ENCODE data around the gene NCKAP1. TPM values are rescaled to one million over a fixed set of nuclear protein-coding genes. Genes with fewer than 3 reads are reported as not detected.

Gene NCKAP1
- total and polyA plus RNA-seq, 10 donors, result 8.9 to 62.5 (median 49.3) TPM

DNA sequence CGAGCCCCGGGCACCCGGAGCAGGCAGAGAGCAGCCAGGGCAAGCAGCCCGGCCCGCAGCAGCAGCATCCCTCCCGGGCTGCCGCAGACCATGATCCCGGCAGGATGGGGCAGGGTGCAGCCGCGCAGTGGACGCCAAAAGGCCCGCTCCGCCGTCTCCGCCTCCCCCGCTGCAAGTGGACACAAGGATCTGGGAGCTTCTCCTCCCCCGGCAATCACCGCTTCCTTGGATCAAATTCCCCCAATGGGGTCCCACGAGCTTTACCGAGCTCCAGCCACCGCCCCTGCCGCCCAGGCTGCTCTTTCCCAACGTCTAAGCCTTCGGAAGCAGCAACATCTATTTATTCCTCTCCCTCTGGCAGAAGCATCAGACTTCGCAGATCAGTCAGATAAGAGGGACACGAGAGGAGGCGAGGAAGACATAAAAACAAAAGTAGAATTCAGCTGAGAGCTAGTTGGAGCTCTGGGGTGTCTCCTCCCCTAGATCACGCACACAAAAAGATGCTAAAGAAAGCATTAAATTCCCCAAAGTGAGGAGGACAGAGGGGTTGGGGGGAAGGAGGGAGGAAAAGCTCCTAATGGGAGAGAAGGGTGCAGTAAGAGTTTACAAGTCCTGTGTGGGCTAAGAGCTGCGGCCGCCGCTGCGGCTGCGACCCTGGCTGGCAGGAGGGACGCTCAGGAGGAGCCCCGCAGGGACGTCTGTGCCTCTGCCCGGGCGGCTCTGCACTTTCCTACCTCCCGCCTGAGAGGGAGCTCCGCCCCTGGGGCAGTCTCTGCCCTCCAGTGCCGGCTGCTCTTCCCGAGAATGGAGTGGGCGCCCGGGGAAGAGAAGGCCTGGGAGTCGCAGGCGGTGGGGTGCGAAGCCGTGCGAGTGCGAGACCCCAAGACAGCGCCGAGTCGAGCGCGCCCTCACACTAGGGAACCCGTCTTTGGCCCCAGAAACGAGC is 171.5 kb downstream of the NCKAP1 start, which contains the start of gene FRZB:
TSS of gene FRZB (minus strand) at position 177 of the 946 bp plus-strand sequence. CDS start at position 92, 85 bp downstream.
- Histone ChIP-seq H3K27me3 (replicated peaks in 1 of 7) (peaks cover 0 to 72% (median 22%) of the 10 kb centered on the region in 7 donors), H3K9me3 (no peaks in the 10 kb centered on the region), H3K36me3 (no peaks in the 10 kb centered on the region), H3K4me3 (peak within 1 kb of the TSS; percentile 30 to 68 (median 40)), H3K4me1 (peaks cover 5 to 26% (median 22%) of the 10 kb centered on the region in 6 donors), H3K27ac (peak within 1 kb of the TSS in 7 of 8 donors; percentile 67 to 80 (median 76))
- intact Hi-C loops (cut with DNase I; ENCODE audit: low total_unique reads), result no loop called here
- 3 to 4% (median 4%) methylated on average over 46 to 57 of the region's 57 CpGs for WGBS, 5 donors
- DNase-seq, result peak; percentile 79
- TF ChIP-seq, protein P1, sequence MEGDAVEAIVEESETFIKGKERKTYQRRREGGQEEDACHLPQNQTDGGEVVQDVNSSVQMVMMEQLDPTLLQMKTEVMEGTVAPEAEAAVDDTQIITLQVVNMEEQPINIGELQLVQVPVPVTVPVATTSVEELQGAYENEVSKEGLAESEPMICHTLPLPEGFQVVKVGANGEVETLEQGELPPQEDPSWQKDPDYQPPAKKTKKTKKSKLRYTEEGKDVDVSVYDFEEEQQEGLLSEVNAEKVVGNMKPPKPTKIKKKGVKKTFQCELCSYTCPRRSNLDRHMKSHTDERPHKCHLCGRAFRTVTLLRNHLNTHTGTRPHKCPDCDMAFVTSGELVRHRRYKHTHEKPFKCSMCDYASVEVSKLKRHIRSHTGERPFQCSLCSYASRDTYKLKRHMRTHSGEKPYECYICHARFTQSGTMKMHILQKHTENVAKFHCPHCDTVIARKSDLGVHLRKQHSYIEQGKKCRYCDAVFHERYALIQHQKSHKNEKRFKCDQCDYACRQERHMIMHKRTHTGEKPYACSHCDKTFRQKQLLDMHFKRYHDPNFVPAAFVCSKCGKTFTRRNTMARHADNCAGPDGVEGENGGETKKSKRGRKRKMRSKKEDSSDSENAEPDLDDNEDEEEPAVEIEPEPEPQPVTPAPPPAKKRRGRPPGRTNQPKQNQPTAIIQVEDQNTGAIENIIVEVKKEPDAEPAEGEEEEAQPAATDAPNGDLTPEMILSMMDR (IDR thresholded peaks at IDR 0.05 in 8 of 11, conservative IDR thresholded peaks at IDR 0.05 in 3 of 11), result no peak
- peak in 2 of 3 donors; percentile 16 to 72 for TF ChIP-seq POLR2AphosphoS5 (IDR thresholded peaks at IDR 0.05)

DNA sequence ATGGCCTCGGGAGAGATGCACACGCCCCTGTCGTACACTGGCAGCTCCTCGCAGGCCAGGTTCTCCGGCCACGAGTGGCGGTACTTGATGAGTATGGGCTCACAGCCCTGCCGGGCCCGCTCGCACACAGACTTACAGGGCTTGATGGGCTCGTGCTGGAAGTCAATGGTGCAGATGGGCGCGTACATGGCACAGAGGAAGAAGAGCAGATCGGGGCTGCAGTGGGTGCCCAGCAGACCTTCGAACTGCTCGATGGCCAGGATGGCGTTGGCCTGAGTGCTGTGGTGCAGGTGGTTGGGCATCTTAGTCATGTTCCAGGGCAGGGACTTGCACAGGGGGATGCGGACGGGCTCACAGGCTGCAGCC is 172.2 kb downstream of the NCKAP1 start:
- DNase-seq, result no peak
- 15 to 25% (median 19%) methylated on average over 10 to 19 of the region's 19 CpGs for WGBS, 5 donors
- intact Hi-C loops (cut with DNase I; ENCODE audit: low total_unique reads), result no loop called here
- H3K4me3 ChIP-seq, result peak overlapping the region; percentile 30 to 68 (median 40)
- H3K27me3 ChIP-seq (replicated peaks in 1 of 7), result peaks cover 0 to 67% (median 22%) of the 10 kb centered on the region in 7 donors
- peak overlapping the region in 7 of 8 donors; percentile 41 to 80 (median 76) for H3K27ac ChIP-seq
- H3K36me3 ChIP-seq, result no peaks in the 10 kb centered on the region
- no peaks in the 10 kb centered on the region for H3K9me3 ChIP-seq
- H3K4me1 ChIP-seq, result peaks cover 5 to 26% (median 22%) of the 10 kb centered on the region in 6 donors
- TF ChIP-seq POLR2A (IDR thresholded peaks at IDR 0.05) (no peak), POLR2AphosphoS5 (IDR thresholded peaks at IDR 0.05) (no peak)
- TF ChIP-seq, protein P1 (IDR thresholded peaks at IDR 0.05 in 8 of 11, conservative IDR thresholded peaks at IDR 0.05 in 3 of 11), result no peak

DNA sequence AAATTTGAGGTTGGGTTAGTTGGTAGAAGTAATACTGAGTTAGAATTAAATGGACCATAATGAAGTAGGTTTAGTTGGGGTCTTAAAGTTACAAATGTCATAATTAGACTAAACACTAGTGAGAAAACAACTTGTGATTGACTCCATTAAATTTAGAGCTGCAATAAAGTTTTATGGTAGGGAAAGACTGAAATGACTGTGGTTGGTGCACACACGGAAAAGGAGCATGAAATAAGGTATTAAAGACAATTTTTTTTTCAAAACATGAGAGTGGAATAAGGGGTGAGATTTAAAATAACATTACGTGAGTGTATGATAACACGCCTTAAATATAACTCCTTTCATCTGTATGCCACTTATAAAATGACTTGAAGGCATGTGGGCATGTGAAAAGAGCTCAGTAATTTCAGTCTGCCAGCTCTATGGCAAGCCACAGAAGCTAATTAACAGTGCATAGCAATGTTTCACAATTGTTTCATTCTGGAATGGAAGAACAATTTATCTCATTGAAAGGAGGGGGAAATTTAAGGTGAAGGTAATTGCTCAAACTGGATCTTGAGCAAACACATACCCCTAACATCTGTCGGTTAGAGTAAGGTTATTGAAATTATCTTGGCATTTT is 173.2 kb downstream of the NCKAP1 start:
- intact Hi-C loops (cut with DNase I; ENCODE audit: low total_unique reads), result no loop called here
- Histone ChIP-seq H3K27me3 (replicated peaks in 1 of 7) (peaks cover 0 to 58% (median 22%) of the 10 kb centered on the region in 7 donors), H3K36me3 (no peaks in the 10 kb centered on the region), H3K9me3 (no peaks in the 10 kb centered on the region), H3K4me1 (peaks cover 5 to 26% (median 22%) of the 10 kb centered on the region in 6 donors), H3K4me3 (peak overlapping the region in 6 of 8 donors; percentile 36 to 68 (median 42)), H3K27ac (peak overlapping the region in 1 of 8 donors; percentile 80)
- no peak for DNase-seq
- TF ChIP-seq, protein P1 (IDR thresholded peaks at IDR 0.05 in 8 of 11, conservative IDR thresholded peaks at IDR 0.05 in 3 of 11), result no peak
- TF ChIP-seq POLR2A (IDR thresholded peaks at IDR 0.05) (no peak), POLR2AphosphoS5 (IDR thresholded peaks at IDR 0.05) (no peak)
- 73 to 84% (median 80%) methylated on average over 4 of the region's 4 CpGs for WGBS, 5 donors
